NCI-H526 (cell line): ENCODE results near the gene SFT2D1.
"Not testable (repeated sequence)": the region's sequence is repeated elsewhere in the genome, so short reads cannot be mapped to it uniquely, and the experiment has no call there.

Source experiments
- DNase-seq, 2 experiments: peaks; one replicate each; lab custom pipeline; 2025; lab: John Stamatoyannopoulos, UW

The SFT2D1 gene

DNA sequence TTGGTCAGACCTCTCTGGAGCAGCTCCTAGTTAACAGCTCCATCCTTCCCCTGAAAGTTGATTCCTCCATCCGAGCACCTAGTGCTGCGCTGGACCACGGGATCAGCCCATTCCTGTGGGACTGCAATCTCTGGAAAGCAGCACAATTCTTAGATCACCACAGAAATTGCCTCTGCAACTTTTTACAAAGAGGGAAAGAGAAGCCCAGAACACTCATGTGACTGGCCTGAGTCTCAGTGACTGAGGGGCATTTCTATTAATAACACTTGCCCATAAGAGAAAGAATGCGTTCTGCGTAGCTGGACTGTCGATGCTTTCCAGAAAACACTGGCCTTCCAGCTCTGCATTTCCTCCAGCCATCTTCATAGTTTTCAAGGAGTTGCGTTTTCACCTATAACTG lies 22.1 kb upstream of the SFT2D1 start:
- DNase-seq = no peak

DNA sequence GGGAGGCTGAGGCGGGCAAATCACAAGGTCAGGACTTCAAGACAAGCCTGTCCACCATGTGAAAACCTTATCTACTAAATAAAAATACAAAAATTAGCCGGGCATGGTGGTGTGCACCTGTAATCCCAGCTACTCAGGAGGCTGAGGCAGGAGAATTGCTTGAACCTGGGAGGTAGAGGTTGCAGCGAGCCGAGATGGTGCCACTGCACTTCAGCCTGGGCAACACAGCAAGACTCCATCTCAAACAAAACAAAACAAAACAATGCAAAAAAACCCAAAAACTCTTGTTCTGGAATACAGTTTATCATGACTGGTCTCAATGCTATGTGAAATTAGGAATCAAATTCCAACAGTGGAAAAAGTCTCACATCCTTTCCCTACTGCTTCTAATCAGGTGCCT lies 20.1 kb upstream of the SFT2D1 start:
- DNase-seq = not testable (repeated sequence)

DNA sequence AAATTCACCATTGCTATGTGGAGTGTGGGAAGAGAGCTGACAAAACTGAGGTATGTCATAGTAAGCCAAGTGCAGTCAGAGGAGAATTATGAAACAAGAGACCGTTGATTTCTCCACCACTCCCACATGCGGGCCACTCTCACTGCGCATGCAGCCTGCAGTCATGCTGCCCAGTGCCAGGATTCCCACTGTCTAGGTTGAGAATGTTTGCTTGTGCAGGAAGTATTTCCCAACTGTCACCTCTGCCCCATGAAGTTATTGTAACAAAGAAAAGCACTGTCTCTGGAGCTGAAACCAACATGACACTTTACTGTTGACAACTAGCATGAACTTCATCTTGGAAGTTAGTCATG lies 18.7 kb upstream of the SFT2D1 start:
- DNase-seq = no peak

DNA sequence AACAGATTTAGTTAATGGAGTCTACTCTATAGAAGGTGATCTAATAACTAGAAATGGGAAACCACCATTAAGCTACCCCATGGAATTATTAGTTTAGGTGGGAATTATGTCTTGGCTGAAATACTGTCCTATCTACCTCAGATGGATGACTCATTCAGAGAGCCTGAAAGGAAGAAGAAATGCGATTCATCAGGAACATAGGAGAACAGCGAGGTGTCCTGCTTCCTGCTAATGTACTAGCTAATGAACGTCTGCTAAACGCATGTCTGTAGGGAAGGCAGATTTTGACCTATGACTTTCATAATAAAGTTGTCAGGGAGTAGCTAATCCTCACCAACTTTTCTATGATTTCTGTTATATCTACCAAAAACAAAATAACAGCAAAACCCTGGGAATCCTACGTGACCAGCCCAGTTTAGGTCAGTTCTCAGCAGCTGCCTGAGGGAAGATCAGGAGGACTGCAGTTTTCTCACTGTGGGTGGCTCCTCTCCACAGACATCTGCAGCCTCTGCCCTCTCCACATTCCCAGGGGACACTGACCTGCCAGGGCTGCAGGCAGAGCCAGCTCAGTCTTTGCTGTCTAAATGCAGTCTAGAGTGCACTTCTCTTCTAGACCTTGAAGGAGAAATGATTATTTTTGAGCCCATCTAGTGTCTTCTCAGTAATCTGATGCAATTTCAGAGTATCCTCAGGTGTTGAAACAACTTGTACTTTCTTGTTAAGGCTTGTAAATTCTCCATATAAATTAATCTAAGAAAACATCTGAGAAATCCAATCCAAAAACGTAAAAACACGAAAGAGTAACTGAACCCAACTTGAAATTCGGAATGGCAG lies 18.1 kb upstream of the SFT2D1 start:
- no peak for DNase-seq

DNA sequence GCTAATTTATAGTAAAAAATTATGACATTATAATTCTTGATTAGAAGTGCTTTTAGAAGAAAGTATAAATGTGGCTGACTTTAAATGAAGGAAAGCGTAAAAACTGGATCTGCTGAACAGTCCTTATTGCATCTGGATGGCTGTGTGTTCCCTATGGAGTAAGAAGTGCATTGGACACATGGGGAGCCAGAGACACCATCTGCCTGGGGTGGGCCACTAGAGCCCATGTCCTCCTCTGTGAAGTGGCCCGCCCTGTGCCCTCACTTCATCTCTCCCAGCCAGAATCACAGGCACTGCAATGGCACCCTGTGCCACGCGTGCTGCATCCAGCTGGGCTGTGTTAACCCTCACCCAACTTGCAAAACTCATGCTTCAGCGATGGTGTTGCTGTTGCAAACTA lies 13.2 kb upstream of the SFT2D1 start:
- no peak for DNase-seq

DNA sequence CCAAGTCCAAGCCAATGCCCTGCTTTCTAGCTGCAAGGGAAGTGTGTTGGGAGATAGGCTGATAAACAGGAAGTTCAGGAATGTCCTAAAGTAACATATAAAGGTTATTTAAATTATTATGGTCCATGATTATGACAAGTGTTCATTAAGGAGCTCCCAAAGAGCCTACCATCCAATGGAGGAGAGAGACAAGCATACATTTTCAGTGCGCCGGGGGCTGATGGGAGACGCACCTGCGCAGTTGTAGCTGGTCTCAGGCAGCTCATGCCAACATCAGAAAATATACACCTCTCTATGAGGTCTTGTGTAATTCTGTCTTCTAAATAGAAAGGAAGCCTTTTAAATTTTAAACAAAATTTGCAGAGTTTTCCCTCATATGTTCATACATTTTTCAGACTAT lies 12.6 kb upstream of the SFT2D1 start:
- no peak for DNase-seq

DNA sequence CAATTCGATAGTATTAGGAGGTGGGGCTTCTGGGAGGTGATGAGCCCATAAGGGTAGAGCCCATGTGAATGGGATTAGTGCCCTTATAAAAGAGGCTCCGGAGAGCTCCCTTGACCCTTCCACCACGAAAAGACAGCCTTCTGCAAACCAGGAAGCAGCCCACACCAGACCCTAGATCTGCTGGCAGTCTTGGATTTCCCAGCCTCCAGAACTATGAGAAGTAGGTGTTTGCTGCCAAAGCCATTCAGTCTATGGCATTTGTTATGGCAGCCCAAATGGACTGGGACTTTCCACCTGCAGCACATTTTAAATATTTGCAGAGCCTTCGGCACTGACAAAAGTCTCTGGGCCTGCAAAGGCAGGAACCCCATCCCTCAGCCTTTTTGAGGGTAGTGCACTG lies 11.8 kb upstream of the SFT2D1 start:
- no peak for DNase-seq

DNA sequence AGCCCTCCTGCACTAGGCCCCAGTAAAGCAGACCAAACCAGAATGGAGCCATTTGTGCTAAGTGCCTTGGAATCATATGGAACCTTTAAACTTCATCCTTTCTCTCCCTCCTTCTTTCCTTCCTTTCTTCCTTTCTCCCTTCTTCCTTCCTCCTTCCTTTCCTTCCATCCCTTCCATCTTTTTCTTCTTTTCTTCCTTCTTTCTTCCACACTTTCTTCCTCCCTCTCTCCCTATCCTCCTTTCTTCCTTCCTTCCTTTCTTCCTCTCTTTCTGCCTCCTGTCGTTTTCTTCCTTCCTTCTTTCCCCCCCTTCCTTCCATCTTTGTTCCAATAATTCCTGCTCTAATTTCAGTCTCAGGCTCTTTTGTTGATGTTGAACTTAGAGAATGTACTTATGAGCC lies 11.2 kb upstream of the SFT2D1 start:
- no peak for DNase-seq

DNA sequence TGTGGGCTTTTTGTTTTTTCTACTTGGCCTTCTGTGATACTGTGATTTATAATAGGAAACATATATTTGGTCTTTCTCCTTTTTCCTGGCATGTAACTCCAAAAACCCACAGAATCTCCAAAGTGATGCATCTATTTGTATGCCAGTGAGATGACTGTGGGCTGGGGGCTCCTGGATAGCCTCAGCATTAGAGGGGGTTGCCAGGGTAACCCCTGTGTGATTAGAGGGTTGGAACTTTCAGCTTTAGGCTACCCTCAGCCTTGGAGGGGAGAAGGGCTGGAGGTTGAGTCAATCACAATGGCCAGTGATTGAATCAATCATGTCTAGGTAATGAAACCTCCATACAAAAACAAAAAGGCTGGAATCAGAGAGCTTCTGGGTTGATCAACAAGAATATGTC lies 10.6 kb upstream of the SFT2D1 start:
- DNase-seq = no peak

DNA sequence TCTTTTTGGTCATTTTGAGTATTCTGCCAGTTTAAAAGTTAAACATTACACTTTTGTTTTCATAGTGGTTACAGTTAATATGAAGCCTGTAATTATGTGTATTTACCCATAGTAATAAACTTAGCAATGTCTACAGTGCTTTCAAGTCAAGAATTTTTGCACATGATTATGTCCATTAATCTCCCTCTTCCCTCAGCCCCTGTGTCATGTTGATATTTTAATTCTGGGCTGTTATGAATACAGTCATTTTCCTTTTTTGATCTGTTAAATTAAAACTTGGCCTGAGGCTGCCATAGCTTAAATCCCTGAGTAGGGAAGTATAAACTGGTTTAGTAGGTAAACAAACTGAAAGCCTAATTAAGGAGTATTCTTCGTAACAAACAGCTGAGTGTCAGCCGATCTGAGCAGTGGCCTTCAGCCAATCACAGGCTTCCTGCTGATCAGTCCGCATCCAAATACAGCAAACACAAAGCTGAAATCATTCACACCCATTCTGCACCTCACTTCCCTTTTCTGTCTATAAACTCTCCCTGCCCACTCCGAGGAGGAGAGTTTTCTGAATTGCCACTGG lies 9.5 kb upstream of the SFT2D1 start:
- peak; percentile 15 to 22 for DNase-seq

DNA sequence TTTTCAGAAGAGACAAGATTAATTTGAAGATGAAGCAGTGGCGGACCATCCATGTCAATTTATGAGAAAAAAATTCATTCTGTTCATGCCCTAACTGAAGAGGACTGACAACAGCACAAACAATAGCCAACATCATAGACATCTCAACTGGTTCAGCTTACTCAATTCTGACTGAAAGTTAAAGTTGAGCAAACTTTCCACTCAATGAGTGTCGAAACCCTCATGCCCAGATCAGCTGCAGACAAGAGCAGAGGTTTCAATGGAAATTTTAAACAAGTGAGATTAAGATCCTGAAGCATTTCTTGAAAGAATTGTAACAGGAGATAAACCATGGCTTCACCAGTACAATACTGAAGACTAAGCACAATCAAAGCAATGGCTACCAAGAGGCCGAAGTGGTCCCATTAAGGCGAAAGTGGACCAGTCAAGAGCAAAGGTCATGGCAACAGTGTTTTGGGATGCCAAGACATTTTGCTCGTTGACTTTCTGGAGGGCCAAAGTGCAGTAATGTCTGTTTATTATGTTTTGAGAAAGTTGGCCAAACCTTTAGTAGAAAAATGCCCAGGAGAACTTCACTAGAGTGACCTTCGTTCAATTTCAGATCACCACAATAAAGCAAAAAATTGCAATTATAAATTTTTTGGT lies 6.1 kb upstream of the SFT2D1 start:
- DNase-seq = no peak

DNA sequence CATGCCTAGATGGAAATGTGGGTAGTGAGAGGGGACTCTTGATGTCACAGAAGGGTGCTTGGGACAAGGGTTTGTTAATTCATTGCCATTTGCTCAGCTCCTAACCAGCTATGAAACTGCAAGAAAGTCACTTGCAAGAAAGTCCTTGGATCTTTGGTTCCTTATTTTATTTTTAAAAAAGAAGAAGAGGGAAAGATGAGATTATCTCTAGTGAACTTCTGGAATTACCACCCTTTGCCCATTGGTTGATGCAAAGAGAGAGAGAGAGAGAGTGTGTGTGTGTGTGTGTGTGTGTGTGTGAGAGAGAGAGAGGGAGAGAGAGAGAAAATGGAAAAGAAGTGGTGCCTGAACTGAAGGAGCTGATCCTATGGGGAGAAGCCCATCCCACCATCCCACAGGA lies 4.6 kb upstream of the SFT2D1 start:
- DNase-seq = no peak

DNA sequence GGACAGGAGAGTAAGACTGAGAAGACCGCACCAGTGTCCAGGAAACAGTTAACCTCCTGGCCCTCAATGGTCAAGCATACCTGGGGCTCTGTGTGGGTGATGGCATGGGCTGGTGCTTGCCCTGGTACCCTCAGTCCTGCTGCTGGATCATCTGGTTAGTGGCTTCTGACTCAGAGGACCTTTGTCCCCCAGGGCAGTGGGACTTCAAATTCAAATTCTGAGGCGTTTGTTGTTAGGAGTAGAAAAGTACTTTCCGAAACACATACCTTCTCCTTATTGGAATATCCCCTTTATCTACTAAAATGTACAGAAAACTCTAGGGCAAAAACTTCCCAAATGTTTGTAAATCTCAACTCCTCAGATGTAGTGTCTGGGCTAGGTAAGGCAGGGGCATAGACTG lies 4.1 kb upstream of the SFT2D1 start:
- no peak for DNase-seq

DNA sequence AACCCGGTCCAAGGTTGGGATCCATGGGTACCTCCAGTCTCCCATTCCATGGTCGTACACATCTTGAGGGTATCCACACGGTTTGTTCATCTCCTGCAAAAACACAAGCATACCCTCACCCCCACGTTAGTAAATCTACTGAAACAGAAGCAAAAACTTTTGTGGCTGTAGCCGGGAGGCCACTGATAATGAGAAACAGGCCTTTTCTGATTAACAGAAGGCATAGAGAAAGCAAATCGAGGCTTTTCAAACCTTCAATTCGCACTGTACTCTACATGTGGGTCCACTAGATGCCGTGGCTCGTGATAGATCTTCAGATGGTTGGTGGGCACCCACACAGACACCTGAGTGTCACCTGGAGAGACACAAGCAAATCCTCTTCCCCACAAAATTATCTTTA lies 3.3 kb upstream of the SFT2D1 start:
- DNase-seq = not testable (repeated sequence)

DNA sequence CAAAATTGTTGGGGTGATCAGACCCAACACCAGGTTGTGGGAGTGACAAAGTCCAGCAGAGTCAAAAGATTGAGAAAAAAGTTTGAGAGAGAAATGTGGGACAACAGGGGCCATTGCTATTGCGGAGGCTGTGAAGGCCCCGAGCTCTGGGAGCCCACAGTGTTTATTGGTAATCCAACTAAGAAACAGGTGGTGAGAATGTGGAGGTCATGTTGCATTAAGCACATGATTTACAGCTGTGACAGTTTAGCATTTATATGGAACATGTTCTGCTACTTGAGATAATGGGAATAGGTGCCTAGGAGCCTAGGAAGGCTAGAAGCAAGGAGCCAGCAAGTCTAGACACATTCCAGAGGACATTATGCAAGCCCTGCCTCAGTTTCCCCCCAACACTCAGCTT lies 2.6 kb upstream of the SFT2D1 start:
- DNase-seq = not testable (repeated sequence)

DNA sequence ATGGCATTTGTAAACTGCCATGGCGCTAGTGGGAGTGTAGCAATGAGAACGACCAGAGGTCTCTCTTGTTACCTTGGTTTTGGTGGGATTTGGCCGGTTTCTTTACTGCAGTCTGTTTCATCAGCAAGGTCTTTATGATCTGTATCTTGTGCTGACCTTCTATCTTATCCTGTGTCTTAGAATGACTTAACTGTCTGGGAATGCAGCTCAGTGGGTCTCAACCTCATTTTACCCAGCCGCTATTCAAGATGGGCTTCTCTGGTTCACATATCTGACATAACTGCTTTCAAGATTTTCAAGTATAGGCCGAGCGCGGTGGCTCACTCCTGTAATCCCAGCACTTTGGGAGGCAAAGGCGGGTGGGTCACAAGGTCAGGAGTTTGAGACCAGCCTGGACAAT lies 1.9 kb upstream of the SFT2D1 start:
- no peak for DNase-seq

DNA sequence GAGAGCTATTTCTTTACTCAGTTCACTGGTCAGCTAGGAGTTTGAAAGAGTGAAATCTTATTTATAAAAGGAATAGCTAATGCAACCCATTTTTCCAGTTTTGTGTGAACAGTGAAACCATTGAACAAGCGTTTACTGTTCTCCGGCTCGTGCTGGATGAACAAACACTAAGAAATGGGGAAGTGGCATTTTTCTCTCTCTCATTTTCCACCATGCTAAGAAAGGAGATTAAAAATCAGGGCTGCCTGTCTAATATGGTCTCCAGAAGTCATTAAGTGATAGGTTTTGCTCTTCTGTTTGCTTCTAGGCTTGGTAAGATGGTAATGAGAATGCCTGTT lies 774 bp upstream of the SFT2D1 start:
- DNase-seq = no peak

DNA sequence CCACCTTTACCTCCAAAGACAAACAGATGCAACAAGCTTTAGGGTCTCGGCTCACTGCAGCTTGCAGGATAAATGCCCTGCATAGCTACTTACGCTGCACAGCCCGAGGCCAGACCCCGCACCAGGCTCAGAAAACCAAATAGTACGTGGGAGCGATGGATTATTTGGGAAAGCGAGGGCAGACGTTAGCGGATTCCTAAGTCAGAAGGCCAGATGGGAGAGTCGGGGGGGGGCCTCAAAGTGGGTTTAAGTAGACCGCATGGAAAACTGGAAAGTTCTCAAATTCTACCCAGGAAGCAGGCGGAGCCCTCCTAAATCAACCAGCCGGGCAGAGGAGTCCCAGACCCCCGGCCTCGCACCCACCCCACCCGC lies 382 bp downstream of the SFT2D1 start:
- peak in 1 of 2 experiments; percentile 5 for DNase-seq

DNA sequence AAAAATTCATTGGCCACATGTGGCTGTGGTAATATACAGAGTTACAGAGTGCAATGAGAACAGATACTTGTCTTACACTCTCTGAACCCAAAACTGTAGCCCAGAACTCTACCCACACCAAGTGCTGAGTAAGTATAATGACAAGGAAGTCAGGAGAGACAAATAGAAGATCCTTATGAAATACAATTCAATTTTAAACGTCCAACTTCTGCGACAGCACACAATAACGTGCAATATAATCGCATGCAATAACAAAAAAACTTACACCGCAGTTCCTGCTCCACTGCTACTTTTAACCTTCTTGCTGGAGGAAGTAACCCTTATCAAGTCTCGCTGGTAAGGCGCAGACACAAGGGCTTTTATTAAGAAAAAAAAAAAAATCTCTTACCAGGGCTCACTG lies 881 bp downstream of the SFT2D1 start:
- DNase-seq = no peak

DNA sequence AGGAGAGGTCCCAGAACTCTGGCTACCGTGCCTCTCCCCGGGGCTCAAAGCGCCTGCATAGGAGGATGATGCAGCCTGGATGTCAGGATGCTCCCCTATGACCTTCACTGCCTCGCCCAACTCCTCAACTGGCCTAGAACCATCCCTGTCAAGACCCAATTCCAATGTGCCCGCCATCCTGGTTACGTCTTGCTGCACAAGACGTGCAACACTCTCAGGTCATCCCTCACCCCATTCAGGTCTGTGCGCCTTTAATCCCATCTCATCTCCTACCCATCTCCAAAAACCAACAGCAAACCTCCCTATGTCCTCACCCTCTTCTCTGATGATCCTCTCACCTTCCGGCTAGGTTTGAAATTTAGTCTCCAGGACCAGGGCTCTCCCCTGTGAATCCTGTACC lies 3.5 kb downstream of the SFT2D1 start:
- DNase-seq = no peak

DNA sequence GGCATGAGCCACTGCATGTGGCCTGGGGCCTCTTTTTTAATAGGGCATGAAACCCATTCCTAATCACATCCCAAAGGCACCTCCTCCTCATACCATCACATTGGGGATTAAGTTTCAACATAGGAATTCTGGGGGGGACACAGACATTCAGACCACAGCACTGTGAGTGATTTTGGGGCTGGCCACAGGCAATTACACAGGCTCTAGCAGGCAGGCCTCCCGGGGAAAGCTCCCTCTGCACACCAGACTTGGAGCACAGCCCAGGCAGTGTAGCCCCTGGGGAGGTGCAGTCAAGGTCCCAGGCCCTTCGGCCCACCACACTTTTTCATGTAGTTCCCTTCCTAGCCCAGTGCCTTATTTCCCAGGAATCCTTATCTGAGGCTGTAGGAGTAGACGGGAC lies 5.5 kb downstream of the SFT2D1 start:
- DNase-seq = no peak

DNA sequence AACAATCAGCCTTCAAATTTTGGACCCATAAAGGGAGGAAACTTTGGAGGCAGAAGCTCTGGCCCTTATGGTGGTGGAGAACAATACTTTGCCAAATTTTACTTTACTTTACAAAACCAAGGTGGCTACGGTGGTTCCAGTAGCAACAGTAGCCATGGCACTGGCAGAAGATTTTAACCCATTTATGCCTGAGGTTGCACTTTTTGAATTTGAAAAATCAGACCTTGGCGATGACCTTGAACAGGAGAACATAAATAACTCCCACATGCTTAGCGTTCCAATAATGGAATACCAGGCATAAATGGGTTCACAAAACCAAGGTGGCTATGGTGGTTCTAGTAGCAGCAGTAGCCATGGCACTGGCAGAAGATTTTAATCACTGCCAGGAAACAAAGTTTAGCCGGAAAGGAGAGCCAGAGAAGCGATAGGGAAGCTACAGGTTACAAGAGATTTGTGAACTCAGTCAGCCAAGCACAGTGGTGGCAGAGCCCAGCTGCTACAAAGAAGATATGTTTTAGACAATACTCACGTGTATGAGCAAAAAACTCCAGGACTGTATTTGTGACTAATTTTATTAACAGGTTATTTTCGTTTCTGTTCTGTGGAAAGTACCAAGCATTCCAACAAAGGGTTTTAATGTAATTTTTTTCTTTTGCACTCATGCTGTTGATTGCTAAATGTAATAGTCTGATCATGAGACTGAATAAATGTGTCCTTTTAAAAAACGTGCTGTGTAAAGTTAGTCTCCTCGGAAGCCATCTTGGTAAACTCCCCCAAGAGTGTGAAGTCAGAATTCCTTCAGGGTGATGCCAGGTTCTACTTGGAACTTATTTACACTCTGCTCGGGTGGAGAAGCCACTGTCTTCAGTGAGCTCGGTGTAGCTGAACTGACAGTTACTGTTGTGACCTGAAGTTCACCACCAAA lies 6.7 kb downstream of the SFT2D1 start:
- DNase-seq = no peak

DNA sequence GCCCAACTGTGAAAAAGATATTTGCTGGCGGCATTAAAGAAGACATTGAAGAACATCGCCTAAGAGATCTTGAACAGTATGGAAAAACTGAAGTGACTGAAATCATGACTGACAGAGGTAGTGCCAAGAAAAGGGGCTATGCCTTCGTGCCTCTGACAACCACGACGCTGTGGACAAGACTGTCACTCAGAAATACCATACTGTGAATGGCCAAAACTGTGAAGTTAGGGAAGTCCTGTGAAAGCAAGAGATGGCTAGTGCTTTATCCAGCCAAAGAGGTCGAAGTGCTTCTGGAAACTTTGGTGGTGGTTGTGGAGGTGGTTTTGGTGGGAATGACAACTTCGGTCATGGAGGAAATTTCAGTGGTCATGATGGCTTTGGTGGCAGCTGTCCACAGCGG lies 7.5 kb downstream of the SFT2D1 start:
- no peak for DNase-seq
